IPS DF 19.7 (cell line): ENCODE data around the gene FASLG.
"Not testable (repeated sequence)": the region's sequence is repeated elsewhere in the genome, so short reads cannot be mapped to it uniquely, and the experiment has no call there.

ENCODE experiments used
- DNase-seq: peaks from one replicate; pipeline ENCODE4 v3.0.0-alpha.2; 2013; ENCODE audit warnings: low read depth, low spot score

FASLG gene, protein sequence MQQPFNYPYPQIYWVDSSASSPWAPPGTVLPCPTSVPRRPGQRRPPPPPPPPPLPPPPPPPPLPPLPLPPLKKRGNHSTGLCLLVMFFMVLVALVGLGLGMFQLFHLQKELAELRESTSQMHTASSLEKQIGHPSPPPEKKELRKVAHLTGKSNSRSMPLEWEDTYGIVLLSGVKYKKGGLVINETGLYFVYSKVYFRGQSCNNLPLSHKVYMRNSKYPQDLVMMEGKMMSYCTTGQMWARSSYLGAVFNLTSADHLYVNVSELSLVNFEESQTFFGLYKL

DNA sequence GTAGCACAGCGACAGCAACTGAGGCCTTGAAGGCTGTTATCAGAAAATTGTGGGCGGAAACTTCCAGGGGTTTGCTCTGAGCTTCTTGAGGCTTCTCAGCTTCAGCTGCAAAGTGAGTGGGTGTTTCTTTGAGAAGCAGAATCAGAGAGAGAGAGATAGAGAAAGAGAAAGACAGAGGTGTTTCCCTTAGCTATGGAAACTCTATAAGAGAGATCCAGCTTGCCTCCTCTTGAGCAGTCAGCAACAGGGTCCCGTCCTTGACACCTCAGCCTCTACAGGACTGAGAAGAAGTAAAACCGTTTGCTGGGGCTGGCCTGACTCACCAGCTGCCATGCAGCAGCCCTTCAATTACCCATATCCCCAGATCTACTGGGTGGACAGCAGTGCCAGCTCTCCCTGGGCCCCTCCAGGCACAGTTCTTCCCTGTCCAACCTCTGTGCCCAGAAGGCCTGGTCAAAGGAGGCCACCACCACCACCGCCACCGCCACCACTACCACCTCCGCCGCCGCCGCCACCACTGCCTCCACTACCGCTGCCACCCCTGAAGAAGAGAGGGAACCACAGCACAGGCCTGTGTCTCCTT, at the start of gene FASLG:
TSS of gene FASLG (plus strand) at position 233 of the 583 bp plus-strand sequence. CDS start at position 332, 99 bp downstream.
- DNase-seq, result no peak

DNA sequence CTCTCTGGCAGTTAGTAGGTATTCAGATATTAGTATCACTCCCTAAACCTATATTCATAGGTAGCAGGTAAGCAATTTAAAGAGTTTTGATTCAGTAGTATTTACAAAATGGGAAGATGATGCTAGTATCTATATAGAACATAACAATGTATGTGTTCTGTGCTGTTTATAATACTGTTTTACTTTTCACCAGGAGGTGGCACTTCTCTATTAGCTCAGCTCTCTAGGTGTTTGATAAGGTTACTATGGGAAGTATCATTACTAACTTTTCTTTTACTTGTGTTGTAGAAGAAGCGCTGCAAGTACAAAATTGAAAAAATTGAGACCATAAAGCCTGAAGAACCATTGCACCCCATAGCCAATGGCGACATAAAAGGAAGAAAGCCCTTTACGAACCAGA, 49.4 kb upstream of the FASLG start:
- DNase-seq, result no peak

DNA sequence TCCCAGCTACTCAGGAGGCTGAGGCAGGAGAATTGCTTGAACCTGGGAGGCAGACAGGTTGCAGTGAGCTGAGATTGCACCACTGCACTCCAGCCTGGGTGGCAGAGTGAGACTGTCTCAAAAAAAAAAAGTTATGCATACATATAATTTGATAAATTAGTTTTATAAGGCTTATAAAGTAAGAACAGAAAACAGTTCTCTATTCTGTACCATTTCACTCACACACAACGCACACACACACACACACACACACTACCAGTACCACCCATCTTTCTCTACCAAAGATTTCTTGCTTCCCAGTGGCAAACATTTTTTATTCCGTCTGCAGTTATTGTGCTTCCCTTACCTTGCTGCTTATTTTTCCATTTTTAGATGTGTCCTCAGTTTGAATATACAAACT, 46.4 kb upstream of the FASLG start:
- DNase-seq, result no peak

DNA sequence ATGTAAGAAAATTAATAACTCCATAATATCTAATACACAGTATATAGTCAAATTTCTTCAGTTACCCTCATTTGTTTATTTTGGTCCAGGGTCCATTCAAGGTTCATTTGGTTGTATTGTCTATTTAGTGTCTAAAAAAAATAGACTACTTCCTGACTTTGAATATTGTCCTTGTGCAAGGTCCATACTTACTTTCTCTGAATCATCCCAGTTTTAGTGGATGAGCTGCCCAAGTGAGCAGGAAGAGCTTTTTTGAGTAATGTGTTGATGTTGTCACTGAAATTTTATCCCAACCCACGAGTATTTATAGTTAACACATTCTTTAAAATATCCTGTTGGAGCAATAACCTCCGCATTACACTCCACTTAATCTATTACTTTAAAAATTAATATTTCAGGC, 45.6 kb upstream of the FASLG start:
- DNase-seq, result no peak

DNA sequence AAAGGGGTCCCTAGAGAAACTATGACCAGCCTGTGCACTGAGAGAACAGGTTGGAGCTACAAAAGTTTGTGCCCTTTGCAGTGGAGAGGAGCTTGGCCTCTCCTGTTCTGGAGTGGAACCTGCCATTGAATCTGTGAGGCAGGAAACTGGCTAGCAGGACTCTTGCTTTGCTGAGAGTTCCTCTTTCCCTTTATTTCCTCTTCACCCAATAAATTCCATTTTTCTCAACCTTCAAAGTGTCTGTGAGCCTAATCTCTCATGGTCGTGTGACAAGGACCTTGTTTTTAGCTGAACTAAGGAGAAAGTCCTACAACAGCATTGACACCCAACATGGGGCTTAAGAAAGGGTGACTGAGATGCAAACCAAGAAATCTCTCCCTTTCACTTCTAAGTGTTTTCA, 42.7 kb upstream of the FASLG start:
- no peak for DNase-seq

DNA sequence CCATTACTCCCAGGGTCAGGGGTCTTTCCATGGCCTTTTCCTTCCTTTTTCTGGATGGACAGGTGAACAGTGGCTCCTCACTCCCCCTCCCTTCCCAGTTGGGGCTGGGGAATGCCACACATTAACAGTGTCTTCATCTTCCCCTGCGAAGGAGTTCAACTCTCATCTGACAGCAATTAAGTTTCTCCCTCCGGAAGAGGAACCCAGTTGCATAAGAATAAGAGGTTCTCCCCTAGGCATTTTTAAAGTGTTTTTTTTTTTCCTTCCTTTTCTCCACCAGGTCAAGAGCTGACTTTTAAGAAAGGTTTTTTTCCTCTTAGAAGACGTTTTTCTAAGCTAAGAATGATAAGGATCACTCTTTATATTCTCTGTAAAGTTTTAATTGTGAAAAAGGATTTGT, 42.3 kb upstream of the FASLG start:
- no peak for DNase-seq

DNA sequence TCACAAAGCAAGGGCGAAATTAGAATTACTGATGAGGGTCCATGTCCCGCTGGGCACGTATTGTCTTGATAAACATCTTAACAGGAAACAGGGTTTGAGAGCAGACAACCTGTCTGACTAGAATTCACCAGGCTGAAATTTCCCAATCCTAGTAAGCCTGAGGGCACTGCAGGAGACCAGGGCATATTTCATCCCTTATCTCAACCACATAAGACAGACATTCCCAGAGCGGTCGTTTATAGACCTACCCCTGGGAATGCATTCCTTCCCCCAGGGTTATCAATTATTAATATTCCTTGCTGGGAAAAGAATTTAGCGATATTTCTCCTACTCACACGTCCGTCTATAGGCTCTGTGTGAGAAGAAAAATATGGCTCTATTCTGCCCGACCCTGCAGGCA, 38.3 kb upstream of the FASLG start:
- DNase-seq, result not testable (repeated sequence)

DNA sequence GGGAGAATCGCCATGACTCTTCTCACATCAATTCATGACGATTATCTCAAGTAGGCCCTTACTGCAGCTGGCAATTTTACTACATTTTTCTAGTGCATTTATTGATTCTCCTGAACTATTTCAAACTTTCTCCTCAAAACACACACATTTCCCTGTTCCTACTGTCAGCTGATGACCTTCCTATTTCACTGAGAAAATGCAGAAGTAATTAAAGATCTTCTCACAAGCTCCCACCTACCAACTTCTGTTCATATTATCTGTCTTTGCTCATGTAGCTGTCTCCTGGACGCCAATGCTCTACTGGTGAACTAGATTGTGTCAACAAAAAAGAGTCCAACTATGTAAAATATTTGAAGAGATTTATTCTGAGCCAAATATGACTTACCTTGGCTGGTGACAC, 36.4 kb upstream of the FASLG start:
- no peak for DNase-seq

DNA sequence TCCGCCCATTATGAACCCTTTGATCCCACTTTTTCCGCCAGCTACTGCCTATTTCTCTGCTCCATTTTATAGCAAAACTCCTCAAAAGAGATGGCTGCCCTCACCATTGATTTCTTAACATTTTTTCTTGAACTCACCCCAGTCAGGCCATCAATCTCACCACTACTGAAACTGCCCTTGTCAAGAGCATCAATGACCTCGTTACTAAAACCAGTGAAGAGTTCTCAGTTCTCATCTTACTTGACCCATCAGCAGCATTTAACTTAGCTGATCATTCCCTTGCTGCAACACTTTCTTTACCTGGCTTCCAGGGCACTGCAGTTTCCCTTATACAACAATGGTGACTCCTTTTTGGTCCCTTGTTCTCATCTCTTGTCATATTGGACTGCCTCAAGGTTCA, 35.2 kb upstream of the FASLG start:
- no peak for DNase-seq

DNA sequence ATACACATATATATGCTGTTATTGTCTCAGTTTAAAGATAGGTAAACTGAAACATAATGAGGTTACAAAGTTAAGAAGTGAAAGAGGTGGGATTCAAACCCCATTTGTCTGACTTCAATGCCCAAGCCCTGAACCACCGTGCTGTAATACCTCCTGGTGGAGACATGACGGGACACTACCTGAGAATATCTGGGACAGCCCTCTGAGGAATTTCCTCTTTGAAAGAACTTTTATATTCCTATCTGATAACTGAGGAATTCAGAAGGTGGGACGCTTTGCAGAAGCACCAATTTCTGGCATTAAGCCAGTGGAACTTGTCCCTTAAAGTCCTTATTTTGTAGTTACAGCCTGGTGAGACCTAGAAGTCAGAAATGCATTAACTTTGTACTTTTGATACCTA, 32.1 kb upstream of the FASLG start:
- DNase-seq, result no peak

DNA sequence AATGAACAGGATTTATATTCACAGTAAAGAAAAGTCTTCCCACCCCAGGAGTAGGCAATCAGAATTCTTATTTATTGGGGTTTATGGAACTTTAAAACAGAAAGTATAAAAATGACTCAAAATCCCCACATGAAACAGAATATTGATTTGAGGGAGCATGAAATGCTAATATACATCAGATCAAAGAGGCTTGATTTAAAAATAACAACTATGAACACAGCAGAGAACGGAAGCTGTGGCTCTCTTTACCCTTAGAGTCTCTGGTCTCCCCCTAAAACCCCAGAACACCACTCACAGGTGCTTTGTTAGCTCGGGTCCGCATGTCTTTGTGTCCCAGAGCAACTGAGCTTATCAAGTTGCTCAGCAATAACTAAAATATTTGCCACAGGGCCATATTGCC, 31.2 kb upstream of the FASLG start:
- no peak for DNase-seq

DNA sequence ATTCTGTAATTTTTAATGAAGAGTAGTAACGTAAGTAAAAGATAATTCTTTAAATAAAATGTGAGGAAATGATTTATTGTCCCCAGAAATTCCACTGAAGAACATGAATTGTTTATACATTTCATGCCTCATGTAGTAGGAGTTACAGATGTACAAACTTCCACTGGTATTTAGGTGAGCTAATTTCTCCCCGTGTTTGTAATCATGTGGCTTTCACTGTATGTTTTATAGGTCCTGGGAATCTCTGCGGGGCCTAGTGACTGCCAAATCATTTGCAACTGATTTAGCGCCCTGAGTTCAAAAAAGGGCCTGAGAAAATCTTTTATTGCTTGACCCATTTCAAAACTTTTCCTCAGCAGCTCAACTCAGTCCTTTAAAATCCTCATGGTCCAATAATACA, 30.5 kb upstream of the FASLG start:
- DNase-seq, result no peak

DNA sequence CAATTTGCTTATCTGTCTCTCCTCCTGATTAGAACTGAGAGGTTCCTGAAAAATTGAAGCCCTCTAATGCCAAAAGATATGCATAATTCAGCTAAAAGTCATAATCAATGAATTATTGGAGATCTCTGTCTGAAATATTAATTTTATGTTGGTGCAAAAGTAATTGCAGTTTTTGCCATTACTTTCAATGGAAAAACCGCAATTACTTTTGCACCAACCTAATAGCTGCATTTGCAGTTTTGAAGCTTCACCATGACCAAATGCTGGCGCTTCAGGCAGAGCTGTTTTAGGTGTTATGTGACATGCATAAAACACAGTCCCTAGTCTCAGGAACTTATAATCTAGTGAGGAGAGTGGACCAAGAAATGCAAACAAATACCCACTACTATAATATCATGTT, 29.7 kb upstream of the FASLG start:
- DNase-seq, result no peak

DNA sequence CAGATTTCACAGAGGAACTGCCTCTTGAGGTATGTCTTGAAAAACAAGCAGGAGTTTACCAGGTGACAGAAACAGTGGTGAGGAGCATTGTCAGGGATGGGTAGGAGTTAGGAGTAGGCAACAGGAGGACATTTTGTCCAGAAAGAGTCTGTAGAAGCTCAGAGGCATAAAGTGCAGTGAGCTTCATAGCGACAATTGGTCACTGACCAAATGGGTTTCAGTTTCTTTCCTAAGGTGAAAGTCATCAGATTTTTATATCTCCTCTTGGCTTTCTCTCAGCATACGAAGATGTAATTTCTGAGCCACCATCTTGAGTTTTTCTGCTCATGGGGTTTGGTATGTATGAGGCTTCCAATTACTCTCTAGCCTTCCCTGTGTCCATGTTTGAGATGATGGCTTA, 29.3 kb upstream of the FASLG start:
- no peak for DNase-seq

DNA sequence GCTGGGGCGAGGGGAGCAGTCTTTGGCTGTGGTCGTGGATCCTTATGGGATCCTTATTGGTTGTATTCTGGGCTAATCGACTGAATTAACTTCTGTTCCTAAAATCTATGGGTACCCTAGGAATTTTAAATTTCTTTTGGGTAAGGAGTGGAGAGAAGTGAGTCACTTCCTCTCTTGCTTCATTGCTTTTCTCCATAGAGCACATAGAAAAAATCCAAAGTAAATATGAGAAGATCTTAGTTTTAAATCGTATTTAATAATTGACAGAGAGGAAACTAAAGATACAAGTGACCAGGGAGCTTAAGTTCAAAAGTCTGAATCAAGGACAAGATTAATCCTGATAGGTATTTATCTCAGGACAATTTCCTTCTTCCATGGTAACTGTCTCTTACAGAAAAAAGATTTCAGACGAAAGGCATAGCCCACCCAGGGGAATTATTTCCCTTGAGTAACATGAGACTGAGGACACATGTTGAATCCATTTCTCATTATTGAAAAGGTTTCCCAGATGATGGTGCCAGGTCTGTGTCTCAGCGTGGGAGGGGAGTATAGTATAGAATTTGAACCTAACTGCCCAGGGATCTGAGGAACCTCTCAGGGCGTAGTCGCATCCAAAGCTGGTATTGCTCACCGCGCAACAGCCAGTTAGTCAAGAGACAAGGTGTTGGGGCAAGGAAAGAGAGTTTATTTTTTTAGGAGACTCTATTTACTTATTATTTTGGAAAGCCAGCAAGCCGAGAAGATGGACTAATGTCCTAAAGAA, 28.7 kb upstream of the FASLG start:
- no peak for DNase-seq

DNA sequence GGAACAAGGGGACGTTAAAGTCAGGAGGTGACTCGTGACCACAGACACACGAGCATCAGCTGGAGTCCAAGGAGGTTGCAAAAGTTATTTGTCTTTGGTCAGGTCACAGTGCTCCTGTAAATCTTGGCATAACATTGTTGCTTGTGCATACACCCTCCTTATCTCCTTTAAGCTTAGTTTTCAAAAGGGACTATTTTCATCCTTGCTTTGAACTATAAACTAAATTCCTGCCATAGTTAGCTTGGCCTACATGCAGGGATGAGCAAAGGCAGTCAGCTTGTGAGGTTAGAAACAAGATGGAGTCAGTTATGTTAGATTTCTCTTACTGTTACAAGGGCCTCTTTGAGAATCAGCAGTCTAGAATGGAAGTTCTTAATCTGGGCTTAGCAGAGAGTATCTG, 28.0 kb upstream of the FASLG start:
- no peak for DNase-seq

DNA sequence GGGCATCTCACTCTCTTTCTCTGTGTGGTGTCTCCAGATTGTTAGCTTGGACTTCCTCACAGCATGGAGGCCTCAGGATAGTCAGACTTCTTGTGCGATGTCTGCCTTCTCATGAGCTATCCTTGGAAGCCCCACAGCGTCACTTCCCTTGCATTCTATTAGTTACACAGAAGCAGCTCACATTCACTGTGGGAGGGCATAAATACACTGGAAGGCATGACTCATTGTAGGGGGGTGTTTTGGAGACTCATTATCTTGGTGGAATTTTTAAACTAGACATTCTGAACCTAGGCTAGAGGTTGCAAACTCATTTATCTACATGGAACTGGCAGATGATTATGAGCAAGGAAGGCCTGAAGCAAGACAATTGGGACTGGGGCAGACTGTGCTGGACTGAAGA, 21.4 kb upstream of the FASLG start:
- DNase-seq, result no peak

DNA sequence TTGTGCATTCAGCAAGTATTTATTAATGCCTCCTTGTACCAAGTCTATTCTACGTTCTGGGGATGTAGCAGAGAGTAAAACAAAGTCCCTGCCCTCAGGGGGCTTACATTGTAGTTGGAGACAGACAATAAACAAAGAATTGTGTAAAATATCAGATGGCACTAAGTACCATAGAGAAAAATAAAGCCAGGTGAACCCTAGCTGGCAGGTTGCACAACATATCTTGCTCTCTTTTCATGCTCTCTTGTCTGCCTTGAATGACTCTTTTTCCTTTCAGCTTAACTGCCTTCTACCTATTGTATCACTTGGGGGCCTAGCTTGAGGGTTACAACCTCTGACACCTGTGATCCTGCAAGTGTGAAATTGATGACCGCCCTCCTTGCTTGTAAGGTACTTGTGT, 20.7 kb upstream of the FASLG start:
- DNase-seq, result no peak

DNA sequence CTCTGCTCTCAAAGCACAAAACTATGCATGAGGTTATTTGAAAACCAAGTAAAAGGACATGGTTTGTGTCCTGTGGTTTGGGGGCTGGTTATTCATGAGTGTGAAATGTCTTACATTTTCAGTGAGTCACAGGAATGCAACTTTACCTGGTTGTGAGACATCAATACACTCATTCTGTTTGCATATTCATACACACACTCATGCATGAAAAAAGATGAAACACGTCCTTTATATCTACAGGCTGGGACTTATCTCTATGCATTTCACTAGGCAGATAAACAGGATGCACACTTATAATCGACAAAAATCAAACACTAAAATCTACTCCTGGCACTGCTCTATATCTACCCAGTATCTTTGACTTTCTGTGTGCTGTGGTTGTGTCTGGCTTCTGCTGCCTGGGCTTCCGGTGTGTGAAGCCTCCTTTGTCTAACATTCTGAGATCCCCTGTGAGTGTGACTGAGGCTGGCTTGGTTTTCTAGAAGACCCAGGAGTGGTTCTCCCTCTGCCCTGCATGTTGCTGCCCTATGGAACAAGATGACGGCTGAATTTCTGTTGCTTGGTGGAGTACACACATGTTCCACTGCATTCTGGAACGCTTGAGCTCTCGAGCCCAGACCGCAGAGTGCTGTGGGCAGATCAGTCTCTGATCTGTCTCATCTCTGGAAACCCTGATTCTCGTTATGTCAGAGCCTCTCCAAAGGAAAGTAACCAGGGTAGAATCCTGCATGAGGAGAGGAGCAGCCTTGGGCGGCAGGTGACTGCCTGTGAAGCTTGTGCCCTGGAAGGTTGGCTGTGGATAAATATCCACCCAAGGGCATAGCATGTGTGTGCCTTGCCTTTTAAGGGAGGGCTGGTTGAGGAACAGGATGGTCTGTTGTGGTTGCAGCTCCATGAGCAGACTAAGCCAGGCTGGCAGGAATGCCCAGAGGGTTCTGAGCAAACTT, 19.7 kb upstream of the FASLG start:
- no peak for DNase-seq

DNA sequence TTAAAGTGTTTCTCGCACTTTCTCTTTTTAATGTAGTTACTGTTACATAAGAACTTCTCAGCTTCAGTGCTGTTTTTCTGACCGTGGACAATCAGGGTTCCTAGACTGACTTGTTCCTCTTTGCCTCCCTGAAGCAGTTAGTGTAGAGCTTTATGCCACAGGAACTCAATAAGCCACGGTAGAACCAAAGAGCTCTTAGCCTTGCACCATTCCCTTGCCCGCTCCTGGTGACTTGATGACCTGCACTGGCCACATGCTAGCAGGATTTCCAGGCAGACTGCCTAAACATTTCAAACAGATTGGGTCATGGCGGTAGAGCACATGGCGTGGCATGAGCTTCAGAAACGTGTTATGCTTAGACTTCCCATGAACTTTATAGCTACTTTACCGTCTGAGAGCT, 18.8 kb upstream of the FASLG start:
- DNase-seq, result no peak

DNA sequence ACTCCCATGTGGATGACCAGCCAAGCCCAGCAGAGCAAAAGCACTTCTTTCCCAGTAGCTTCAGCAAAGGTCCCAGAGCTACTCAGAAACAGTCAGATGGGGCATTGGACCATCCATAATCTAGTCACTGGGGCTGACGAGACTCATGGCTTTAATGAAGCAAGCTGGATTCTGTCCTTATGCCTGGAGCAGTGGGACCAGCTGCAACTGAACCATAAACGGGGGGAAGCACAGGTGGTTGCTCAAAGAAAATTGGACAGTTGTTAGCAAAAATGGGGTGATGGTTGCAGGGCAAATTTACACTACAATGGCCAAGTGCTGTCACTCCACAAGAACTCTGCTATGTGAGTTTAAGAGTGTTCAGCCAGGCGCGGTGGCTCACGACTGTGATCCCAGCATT, 17.4 kb upstream of the FASLG start:
- DNase-seq, result no peak

DNA sequence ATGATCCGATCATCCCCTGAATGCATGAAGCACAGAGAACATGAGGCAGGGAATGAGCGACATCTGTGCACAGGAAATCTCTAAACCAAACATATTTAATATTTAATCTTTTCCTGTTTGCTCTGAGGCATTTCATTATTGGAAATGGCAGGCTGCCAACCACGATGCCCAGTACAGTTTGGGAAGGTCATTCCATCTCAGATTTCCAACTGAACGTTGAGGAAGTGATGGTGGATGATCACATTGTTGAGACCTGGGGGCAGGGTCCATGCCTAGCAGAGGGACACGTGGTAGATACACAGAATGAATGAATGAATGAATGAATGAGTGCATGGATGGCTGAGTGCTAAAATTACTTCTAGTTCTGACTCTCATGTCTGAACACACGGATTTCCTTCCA, 15.9 kb upstream of the FASLG start:
- DNase-seq, result no peak
